OCI-LY1 (cell line): ENCODE results near the gene HDLBP.
"Not testable (repeated sequence)": the region's sequence is repeated elsewhere in the genome, so short reads cannot be mapped to it uniquely, and the experiment has no call there.

Experiments used
- CTCF ChIP-seq: fragments of 200-600 bp; sonication (generic), shearing (Covaris generic); IDR thresholded peaks from 2 replicates; pipeline ENCODE4 v1.5.1; 2017; ENCODE audit warnings: mild to moderate bottlenecking, antibody characterized with exemption, low read length, moderate library complexity, mixed read lengths
- EZH2 ChIP-seq: fragments of 200-600 bp; sonication (generic), shearing (Covaris generic); IDR thresholded peaks from 2 replicates; pipeline ENCODE4 v1.8.0; 2017; ENCODE audit warnings: borderline replicate concordance, mixed run types, mild to moderate bottlenecking, antibody characterized with exemption, low read length, moderate library complexity, mixed read lengths

- TF ChIP-seq CTCF, EZH2: not testable (repeated sequence)
Measured at GRCh38 chr2:241197246-241197645, 118.2 kb downstream of the HDLBP start.
